Mesendoderm (in vitro differentiated cells): ENCODE results near the gene LAMA3.

Experiments
- DNase-seq: peaks from one replicate; pipeline ENCODE4 v3.0.0; 2013
- H2AK5ac ChIP-seq: 2 replicates; pipeline ENCODE4 v1.6.1; 2013; ENCODE audit warnings: low read length, inconsistent platforms
- H2BK120ac ChIP-seq: 2 replicates; pipeline ENCODE4 v1.6.1; 2013; ENCODE audit warnings: low read depth, mild to moderate bottlenecking, low read length, moderate library complexity, mixed read lengths
- H2BK15ac ChIP-seq: replicated peaks from 2 replicates; pipeline ENCODE4 v1.6.1; 2013; ENCODE audit warnings: low read depth, mild to moderate bottlenecking, moderate library complexity
- H2BK5ac ChIP-seq: 2 replicates; pipeline ENCODE4 v1.6.1; 2013; ENCODE audit warnings: low read length, inconsistent platforms
- H3K18ac ChIP-seq: 2 replicates; pipeline ENCODE4 v1.6.1; 2013; ENCODE audit warnings: mild to moderate bottlenecking, low read length, mixed read lengths
- H3K23ac ChIP-seq: one replicate; pipeline ENCODE4 v1.6.1; 2013; ENCODE audit warnings: low read length
- H3K27ac ChIP-seq: 2 replicates; pipeline ENCODE4 v1.5.1; 2013; ENCODE audit warnings: low read depth, mild to moderate bottlenecking, inconsistent platforms, low read length, moderate library complexity
- H3K27me3 ChIP-seq: 2 replicates; pipeline ENCODE4 v1.6.1; 2013; ENCODE audit warnings: low read length, control low read depth, mild to moderate bottlenecking, inconsistent platforms; ENCODE audit not compliant: insufficient read depth, poor library complexity
- H3K36me3 ChIP-seq: 2 replicates; pipeline ENCODE4 v1.6.1; 2013; ENCODE audit warnings: low read length, inconsistent platforms; ENCODE audit not compliant: control insufficient read depth, insufficient read depth
- H3K4ac ChIP-seq: one replicate; pipeline ENCODE4 v1.6.1; 2013; ENCODE audit warnings: low read depth, mild to moderate bottlenecking, low read length, moderate library complexity
- H3K4me1 ChIP-seq: 2 replicates; pipeline ENCODE4 v1.6.1; 2013; ENCODE audit warnings: low read depth, low read length, inconsistent platforms; ENCODE audit not compliant: control insufficient read depth
- H3K4me2 ChIP-seq: 2 replicates; pipeline ENCODE4 v1.6.1; 2013; ENCODE audit warnings: low read length
- H3K4me3 ChIP-seq: 2 replicates; pipeline ENCODE4 v1.5.1; 2013; ENCODE audit warnings: mild to moderate bottlenecking, low read length
- H3K56ac ChIP-seq: one replicate; pipeline ENCODE4 v1.6.1; 2013; ENCODE audit warnings: low read length
- H3K79me1 ChIP-seq: 2 replicates; pipeline ENCODE4 v1.6.1; 2013; ENCODE audit warnings: low read length, inconsistent platforms
- H3K79me2 ChIP-seq: 2 replicates; pipeline ENCODE4 v1.6.1; 2013; ENCODE audit warnings: mild to moderate bottlenecking, low read length; ENCODE audit not compliant: control insufficient read depth, insufficient read depth
- H3K9ac ChIP-seq: 2 replicates; pipeline ENCODE4 v1.6.1; 2013; ENCODE audit warnings: low read length, inconsistent platforms
- H4K5ac ChIP-seq: one replicate; pipeline ENCODE4 v1.6.1; 2013; ENCODE audit warnings: low read length
- H4K8ac ChIP-seq: one replicate; pipeline ENCODE4 v1.6.1; 2013; ENCODE audit warnings: low read depth, mild to moderate bottlenecking, control low read depth, low read length, moderate library complexity
- WGBS: extraction: QIAGEN DNeasy Blood & Tissue Kit; methylation state at CpG from one replicate; pipeline ENCODE4 v1.1.7; 2013; ENCODE audit warnings: low lambda C conversion rate, missing lambda C conversion rate; ENCODE audit not compliant: insufficient coverage; ENCODE audit errors: extremely low coverage; 5-methylcytosine and 5-hydroxymethylcytosine counted together

LAMA3 gene

DNA sequence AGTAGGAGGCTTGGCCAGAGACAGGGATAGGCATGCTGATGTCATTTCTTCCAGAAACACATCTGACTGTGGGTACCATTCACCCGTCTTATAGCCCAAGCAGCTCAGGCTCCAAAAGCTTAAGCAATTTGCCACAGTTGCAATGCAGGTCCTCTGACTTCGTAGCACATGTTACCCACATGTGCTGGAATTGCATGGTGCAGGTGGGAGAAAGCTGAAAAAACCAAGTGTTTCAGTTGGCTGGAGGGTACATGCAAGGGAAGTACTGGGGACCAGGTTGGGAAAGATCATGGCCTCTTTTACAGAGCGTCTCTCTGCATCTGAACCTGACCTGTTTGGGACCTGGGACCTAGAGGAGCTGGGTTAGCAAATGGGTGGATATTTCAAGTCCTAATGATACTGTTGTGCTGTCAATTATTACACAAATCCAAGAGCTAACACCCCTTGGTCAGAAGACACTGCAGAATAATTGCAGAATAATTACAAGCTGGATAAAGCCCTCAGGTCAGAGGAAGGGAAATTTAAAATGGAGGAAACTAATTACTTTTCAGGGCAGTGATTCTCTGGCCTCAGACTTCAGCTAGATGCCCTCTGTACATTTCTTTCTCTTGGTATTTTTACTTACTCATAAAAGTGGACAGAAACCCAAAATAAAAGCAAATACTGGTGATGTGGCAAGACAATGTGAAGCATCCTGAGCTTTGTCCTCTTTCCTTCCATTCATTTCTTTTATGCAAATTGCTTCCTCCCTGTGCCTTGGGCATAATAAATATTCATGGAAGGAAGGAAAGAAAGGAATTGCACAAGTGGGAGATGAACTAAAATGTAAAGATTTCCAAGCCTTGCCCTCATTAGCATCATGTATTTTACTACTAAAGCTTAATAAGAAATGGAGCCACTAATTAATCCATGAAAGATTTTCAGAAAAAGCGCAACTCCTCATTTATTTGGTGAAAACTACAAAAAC is 279.7 kb downstream of the LAMA3 start:
- Histone ChIP-seq H3K9ac (no peak overlapping the region), H3K4me1 (no peaks in the 10 kb centered on the region), H4K5ac (no peak overlapping the region), H2BK15ac (no peak overlapping the region), H3K18ac (no peak overlapping the region), H3K4ac (no peak overlapping the region), H3K56ac (no peak overlapping the region), H2BK120ac (no peak overlapping the region), H3K4me3 (no peak overlapping the region), H3K79me2 (no peaks in the 10 kb centered on the region), H3K4me2 (no peak overlapping the region), H3K27ac (no peak overlapping the region), H2BK5ac (no peak overlapping the region), H4K8ac (no peak overlapping the region), H3K23ac (no peak overlapping the region), H3K79me1 (no peaks in the 10 kb centered on the region), H3K36me3 (no peaks in the 10 kb centered on the region), H3K27me3 (no peaks in the 10 kb centered on the region), H2AK5ac (no peak overlapping the region)
- DNase-seq: no peak
- no CpG with 5 or more reads among the region's 4 CpGs for WGBS

DNA sequence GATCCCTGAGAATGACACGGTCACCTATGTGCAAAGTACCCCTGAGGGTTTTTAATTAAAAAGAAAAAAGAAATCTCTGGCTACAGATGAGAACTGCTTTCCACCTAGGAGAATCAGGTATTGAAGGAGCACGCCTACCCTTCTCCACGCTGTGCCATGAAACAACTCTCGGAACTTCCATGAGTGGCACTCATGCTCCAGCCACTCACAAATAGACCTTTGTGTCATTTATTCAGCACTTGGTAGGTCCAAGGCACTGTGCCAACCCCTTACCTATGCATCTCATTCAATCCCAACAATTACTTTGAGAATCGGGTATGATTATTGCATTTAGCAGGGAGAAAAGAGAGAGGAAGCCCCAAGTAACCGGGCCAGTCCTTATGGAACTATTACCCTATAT is 280.4 kb downstream of the LAMA3 start:
- H3K4me2 ChIP-seq: no peak overlapping the region
- H3K79me1 ChIP-seq: no peaks in the 10 kb centered on the region
- no peak overlapping the region for H3K9ac ChIP-seq
- H2BK5ac ChIP-seq: no peak overlapping the region
- no peak for DNase-seq
- H3K56ac ChIP-seq: no peak overlapping the region
- no peaks in the 10 kb centered on the region for H3K27me3 ChIP-seq
- H3K36me3 ChIP-seq: no peaks in the 10 kb centered on the region
- H3K23ac ChIP-seq: no peak overlapping the region
- H3K27ac ChIP-seq: no peak overlapping the region
- WGBS: no CpG with 5 or more reads among the region's 6 CpGs
- H2AK5ac ChIP-seq: no peak overlapping the region
- H3K4me1 ChIP-seq: no peaks in the 10 kb centered on the region
- H3K79me2 ChIP-seq: no peaks in the 10 kb centered on the region
- H2BK15ac ChIP-seq: no peak overlapping the region
- no peak overlapping the region for H3K4ac ChIP-seq
- H3K4me3 ChIP-seq: no peak overlapping the region
- H4K8ac ChIP-seq: no peak overlapping the region
- no peak overlapping the region for H3K18ac ChIP-seq
- H2BK120ac ChIP-seq: no peak overlapping the region
- H4K5ac ChIP-seq: no peak overlapping the region

DNA sequence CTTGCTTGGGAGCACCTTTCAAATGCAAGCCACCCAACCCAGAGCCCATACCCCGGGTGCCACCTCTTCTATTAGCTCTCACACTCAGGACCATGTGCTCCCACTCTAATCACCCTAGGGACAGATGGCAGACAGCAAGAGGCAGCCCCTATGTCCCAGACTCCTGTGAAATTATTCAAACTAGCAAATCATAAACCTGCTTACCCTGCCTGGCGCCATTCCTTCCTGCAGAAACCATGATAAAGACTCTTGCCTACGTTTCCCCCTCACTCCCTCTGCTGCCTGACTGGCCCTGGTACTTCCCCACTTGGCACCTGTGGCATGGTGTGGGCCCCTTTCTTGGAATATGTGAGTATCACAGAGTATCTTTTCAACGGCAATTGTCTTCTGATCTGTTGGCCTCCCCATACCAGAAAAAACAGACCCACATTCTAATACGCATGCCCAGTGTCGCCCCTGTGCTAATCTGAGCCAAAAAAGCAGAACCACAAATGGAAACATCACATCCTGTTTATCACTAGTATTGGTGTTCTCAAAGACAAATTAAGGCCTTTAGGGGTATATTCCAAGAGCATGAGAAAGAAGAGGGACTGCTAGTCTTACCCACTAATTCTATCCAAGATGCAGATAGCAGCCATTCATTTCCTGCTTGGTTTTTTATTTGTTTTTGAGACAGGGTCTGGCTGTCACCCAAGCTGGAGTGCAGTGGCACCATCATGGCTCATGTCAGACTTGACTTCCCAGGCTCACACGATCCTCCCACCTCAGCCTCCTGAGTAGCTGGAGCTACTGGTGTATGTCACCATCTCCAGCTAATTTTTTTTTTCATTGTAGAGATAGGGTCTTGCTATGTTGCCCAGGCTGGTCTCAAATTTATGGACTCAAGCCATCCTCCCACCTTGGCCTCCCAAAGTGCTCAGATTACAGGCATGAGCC is 281.2 kb downstream of the LAMA3 start:
- Histone ChIP-seq H3K79me2 (no peaks in the 10 kb centered on the region), H3K27ac (no peak overlapping the region), H3K23ac (no peak overlapping the region), H2AK5ac (no peak overlapping the region), H2BK5ac (no peak overlapping the region), H3K27me3 (no peaks in the 10 kb centered on the region), H3K18ac (no peak overlapping the region), H4K5ac (no peak overlapping the region), H3K36me3 (no peaks in the 10 kb centered on the region), H3K4ac (no peak overlapping the region), H4K8ac (no peak overlapping the region), H2BK15ac (no peak overlapping the region), H2BK120ac (no peak overlapping the region), H3K4me3 (no peak overlapping the region), H3K4me1 (no peaks in the 10 kb centered on the region), H3K4me2 (no peak overlapping the region), H3K79me1 (no peaks in the 10 kb centered on the region), H3K56ac (no peak overlapping the region), H3K9ac (no peak overlapping the region)
- no peak for DNase-seq
- no CpG with 5 or more reads among the region's 7 CpGs for WGBS

DNA sequence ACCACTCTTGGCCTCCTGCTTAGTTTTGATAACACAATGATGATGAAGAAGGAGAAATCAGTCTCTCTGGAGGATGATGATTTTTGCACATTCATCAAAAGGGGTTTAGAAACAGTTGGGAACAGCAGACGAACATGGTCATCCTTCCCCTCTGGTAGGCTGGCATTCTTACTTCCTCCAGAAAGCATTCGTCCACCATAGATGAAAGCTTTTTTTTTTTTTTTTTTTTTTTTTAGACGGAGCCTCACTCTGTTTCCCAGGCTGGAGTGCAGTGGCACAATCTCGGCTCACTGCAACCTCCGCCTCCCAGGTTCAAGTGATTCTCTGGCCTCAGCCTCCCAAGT is 281.8 kb downstream of the LAMA3 start:
- no peak overlapping the region for H3K27ac ChIP-seq
- no peak overlapping the region for H3K4me3 ChIP-seq
- no peak overlapping the region for H2BK120ac ChIP-seq
- no peak overlapping the region for H2AK5ac ChIP-seq
- no CpG with 5 or more reads among the region's 5 CpGs for WGBS
- no peaks in the 10 kb centered on the region for H3K79me2 ChIP-seq
- no peak overlapping the region for H3K56ac ChIP-seq
- H3K4me2 ChIP-seq: no peak overlapping the region
- no peak overlapping the region for H3K23ac ChIP-seq
- H3K36me3 ChIP-seq: no peaks in the 10 kb centered on the region
- no peak overlapping the region for H3K18ac ChIP-seq
- no peak overlapping the region for H3K4ac ChIP-seq
- no peak for DNase-seq
- no peak overlapping the region for H2BK5ac ChIP-seq
- no peaks in the 10 kb centered on the region for H3K79me1 ChIP-seq
- H4K8ac ChIP-seq: no peak overlapping the region
- no peak overlapping the region for H4K5ac ChIP-seq
- H3K4me1 ChIP-seq: no peaks in the 10 kb centered on the region
- no peaks in the 10 kb centered on the region for H3K27me3 ChIP-seq
- H3K9ac ChIP-seq: no peak overlapping the region
- H2BK15ac ChIP-seq: no peak overlapping the region

DNA sequence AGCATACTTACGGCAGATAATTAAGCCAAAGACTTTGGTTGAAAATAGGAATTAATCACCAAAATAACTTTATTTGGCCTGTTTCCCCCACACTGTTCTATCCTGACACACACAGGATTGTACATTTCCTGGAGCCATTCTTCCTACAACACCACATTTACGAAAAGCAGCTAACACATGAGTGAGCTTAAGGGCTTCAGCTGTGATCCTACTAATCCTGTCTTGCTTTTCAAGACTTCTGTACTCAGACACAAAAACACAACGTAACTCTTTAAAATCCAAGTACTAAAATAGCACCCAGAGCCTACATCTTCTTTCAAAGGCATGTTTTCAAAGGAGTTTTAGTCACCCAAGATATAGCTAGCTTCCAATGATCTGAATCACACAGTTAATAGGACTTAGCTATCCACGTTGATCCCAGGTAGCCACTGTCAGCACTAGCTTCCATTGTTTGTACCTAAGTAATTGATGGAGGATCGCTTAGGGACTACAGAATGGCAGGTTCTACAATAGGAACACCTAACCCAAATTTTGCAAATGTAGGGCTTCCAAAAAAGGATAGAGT is 282.5 kb downstream of the LAMA3 start:
- no peak overlapping the region for H3K4me3 ChIP-seq
- H4K8ac ChIP-seq: no peak overlapping the region
- no peak overlapping the region for H3K4me2 ChIP-seq
- no peaks in the 10 kb centered on the region for H3K27me3 ChIP-seq
- no peak overlapping the region for H3K9ac ChIP-seq
- no peak overlapping the region for H3K27ac ChIP-seq
- no peaks in the 10 kb centered on the region for H3K36me3 ChIP-seq
- no peak for DNase-seq
- H3K4me1 ChIP-seq: no peaks in the 10 kb centered on the region
- no peak overlapping the region for H2BK5ac ChIP-seq
- WGBS: no CpG with 5 or more reads among the region's 5 CpGs
- no peak overlapping the region for H2BK15ac ChIP-seq
- H2AK5ac ChIP-seq: no peak overlapping the region
- H3K18ac ChIP-seq: no peak overlapping the region
- no peak overlapping the region for H3K23ac ChIP-seq
- H3K56ac ChIP-seq: no peak overlapping the region
- no peak overlapping the region for H3K4ac ChIP-seq
- no peaks in the 10 kb centered on the region for H3K79me1 ChIP-seq
- no peaks in the 10 kb centered on the region for H3K79me2 ChIP-seq
- no peak overlapping the region for H2BK120ac ChIP-seq
- no peak overlapping the region for H4K5ac ChIP-seq
